Colonic mucosa (tissue), 4 donors: ENCODE data around the gene FHOD1. TPM values are rescaled to one million over a fixed set of nuclear protein-coding genes. Genes with fewer than 3 reads are reported as not detected.

ENCODE experiments used
- DNase-seq: peaks from one replicate; pipeline ENCODE4 v3.0.0-alpha.2; 2020
- H3K27ac ChIP-seq: fragments of 200-600 bp; one replicate; pipeline ENCODE4 v1.8.0; 2021
- H3K27me3 ChIP-seq: fragments of 200-600 bp; one replicate; pipeline ENCODE4 v1.8.0; 2021
- H3K36me3 ChIP-seq: fragments of 200-600 bp; one replicate; pipeline ENCODE4 v1.8.0; 2021
- H3K4me1 ChIP-seq: fragments of 200-600 bp; one replicate; pipeline ENCODE4 v1.8.0; 2021; ENCODE audit warnings: mild to moderate bottlenecking
- H3K4me3 ChIP-seq: fragments of 200-600 bp; one replicate; pipeline ENCODE4 v1.8.0; 2021
- H3K9ac ChIP-seq, 2 donors: one replicate each; pipeline ENCODE4 v1.7.0; 2013; ENCODE audit warnings: control low read depth in 2 of 2, low read depth in 2 of 2, low read length in 2 of 2
- H3K9me3 ChIP-seq: fragments of 200-600 bp; one replicate; pipeline ENCODE4 v1.8.0; 2021
- intact Hi-C: fragments of 100-400 bp; cut with DNase I; formaldehyde crosslinking; loops from one replicate; pipeline ENCODE4 v1.14.1; 2022
- microRNA-seq: library from miRNA; unstranded; fragments of <30 nt; microRNA quantifications from one replicate; pipeline ENCODE4, GENCODE V29; 2019
- total RNA-seq, 2 donors: library from RNA; stranded (reverse); fragmentation: NEBNext Ultra II Directional in 1 of 2; extraction: Animal tissue kit (Norgen Biotek cat#: 25700) in 1 of 2; gene quantifications; one replicate each; pipeline ENCODE4 v1.2.1, GENCODE V29; 2021
- TF ChIP-seq, protein P1 (sequence below): fragments of 200-600 bp; IDR thresholded peaks from one replicate; pipeline ENCODE4 v1.8.0; 2022; ENCODE audit warnings: antibody characterized with exemption, mild to moderate bottlenecking
- donor health status: healthy.
- donor health status: DM: no; HTN: no; CAD: no.
- donor health status: DM: no; HTN: no; CAD: no.

Gene FHOD1
- total RNA-seq, 2 donors from 2014 or later = 21.6 to 47.2 TPM

DNA sequence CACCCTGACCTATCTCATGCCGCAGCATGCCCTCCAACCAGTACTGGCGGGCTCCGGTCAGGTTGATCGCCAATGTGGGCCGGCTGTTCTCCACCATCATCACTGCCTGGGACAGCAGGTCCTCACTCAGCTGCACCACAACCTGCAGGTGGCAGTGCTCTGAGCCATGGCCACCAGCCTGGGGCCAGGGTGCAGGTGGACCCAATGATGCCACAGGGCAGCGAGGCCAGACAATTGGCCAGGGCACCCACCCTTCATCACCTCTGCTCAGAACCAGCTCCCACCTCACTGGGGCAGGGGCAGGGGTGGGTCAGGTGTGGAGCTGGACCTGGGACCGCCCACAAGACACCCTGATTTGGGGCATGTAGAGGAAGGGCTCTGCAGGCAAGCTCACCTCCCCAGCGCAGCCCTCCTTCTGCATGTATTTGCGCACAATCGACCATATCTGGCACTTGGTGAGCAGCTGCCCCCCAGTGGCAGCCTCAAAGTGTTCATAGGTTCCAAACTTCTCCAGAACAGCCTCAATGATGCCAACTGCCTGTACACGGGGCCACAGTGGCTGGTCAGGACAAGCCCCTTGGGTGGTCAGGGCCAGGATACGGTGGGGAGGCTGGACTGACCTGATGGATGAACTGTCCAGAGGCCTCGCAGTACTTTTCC is 67.7 kb downstream of the FHOD1 start:
- peaks cover 6% of the 10 kb centered on the region for H3K4me1 ChIP-seq
- H3K27me3 ChIP-seq = no peaks in the 10 kb centered on the region
- TF ChIP-seq, protein P1, sequence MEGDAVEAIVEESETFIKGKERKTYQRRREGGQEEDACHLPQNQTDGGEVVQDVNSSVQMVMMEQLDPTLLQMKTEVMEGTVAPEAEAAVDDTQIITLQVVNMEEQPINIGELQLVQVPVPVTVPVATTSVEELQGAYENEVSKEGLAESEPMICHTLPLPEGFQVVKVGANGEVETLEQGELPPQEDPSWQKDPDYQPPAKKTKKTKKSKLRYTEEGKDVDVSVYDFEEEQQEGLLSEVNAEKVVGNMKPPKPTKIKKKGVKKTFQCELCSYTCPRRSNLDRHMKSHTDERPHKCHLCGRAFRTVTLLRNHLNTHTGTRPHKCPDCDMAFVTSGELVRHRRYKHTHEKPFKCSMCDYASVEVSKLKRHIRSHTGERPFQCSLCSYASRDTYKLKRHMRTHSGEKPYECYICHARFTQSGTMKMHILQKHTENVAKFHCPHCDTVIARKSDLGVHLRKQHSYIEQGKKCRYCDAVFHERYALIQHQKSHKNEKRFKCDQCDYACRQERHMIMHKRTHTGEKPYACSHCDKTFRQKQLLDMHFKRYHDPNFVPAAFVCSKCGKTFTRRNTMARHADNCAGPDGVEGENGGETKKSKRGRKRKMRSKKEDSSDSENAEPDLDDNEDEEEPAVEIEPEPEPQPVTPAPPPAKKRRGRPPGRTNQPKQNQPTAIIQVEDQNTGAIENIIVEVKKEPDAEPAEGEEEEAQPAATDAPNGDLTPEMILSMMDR = no peak
- intact Hi-C loops = loop anchor here (10.0 kb wide), 1 partner anchor 205 kb away; no protein-coding TSS in a partner anchor
- no peaks in the 10 kb centered on the region for H3K9me3 ChIP-seq
- no peaks in the 10 kb centered on the region for H3K36me3 ChIP-seq
- no peak for DNase-seq
- H3K27ac ChIP-seq = no peak overlapping the region
- H3K4me3 ChIP-seq = no peak overlapping the region
- H3K9ac ChIP-seq = no peak overlapping the region

Small RNAs within 50 kb of the gene (microRNA-seq; reads per million reads assigned to microRNA genes)
- gene MIR328 = 210 reads per million, percentile 61 among the genes with 10 or more reads in this experiment

Other genes starting within 250 kb of the FHOD1 start
- 10 to 100 TPM; 41.5 TPM for gene CBFB, start 218.3 kb downstream of the FHOD1 start, total RNA-seq
- gene PHAF1, start 137.5 kb downstream of the FHOD1 start, total RNA-seq = 10 to 100 TPM in 1 of 2 donors, 1 to 10 TPM in 1; 10.0 to 14.0 TPM
- 1 to 10 TPM; 4.4 to 4.9 TPM for gene B3GNT9, start 96.5 kb downstream of the FHOD1 start, total RNA-seq
- gene TRADD, start 87.6 kb downstream of the FHOD1 start, total RNA-seq = 10 to 100 TPM; 27.5 to 37.1 TPM
- gene FBXL8, start 87.5 kb downstream of the FHOD1 start, total RNA-seq = 10 to 100 TPM; 12.0 to 27.1 TPM
- gene HSF4, start 82.7 kb downstream of the FHOD1 start, total RNA-seq = 10 to 100 TPM; 23.6 TPM
- 10 to 100 TPM; 26.2 to 31.0 TPM for gene NOL3, start 76.9 kb downstream of the FHOD1 start, total RNA-seq
- 10 to 100 TPM; 24.0 to 43.0 TPM for gene MATCAP1, start 63.5 kb downstream of the FHOD1 start, total RNA-seq
- gene EXOC3L1, start 57.3 kb downstream of the FHOD1 start, total RNA-seq = 1 to 10 TPM; 2.3 to 4.6 TPM
- gene E2F4, start 55.3 kb downstream of the FHOD1 start, total RNA-seq = 10 to 100 TPM; 53.3 to 89.0 TPM
- gene ELMO3, start 48.4 kb downstream of the FHOD1 start, total RNA-seq = 10 to 100 TPM; 60.7 to 75.6 TPM
- 10 to 100 TPM; 42.8 to 69.0 TPM for gene TMEM208, start 20.4 kb downstream of the FHOD1 start, total RNA-seq
- gene SLC9A5, start 1.5 kb upstream of the FHOD1 start, total RNA-seq = 1 to 10 TPM in 1 of 2 donors, under 1 TPM in 1; 0.48 to 2.1 TPM
- 10 to 100 TPM; 13.1 to 14.7 TPM for gene PLEKHG4, start 32.1 kb upstream of the FHOD1 start, total RNA-seq
- under 1 TPM in 1 of 2 donors, not detected in 1; 0.24 TPM for gene KCTD19, start 79.3 kb upstream of the FHOD1 start, total RNA-seq
- gene LRRC36, start 79.3 kb upstream of the FHOD1 start, total RNA-seq = 1 to 10 TPM in 1 of 2 donors, not detected in 1; 1.1 TPM
- 10 to 100 TPM in 1 of 2 donors, 1 to 10 TPM in 1; 3.7 to 12.3 TPM for gene TPPP3, start 146.0 kb upstream of the FHOD1 start, total RNA-seq
- gene ZDHHC1, start 169.0 kb upstream of the FHOD1 start, total RNA-seq = 1 to 10 TPM; 7.9 to 8.7 TPM
- 100 to 1,000 TPM; 348 to 378 TPM for gene HSD11B2, start 183.6 kb upstream of the FHOD1 start, total RNA-seq
- gene ATP6V0D1, start 233.7 kb upstream of the FHOD1 start, total RNA-seq = 100 to 1,000 TPM; 194 to 195 TPM
- gene AGRP, start 236.1 kb upstream of the FHOD1 start, total RNA-seq = not detected